Tibial nerve (tissue), 4 donors: ENCODE data around the gene ZC3H12C. TPM values are rescaled to one million over a fixed set of nuclear protein-coding genes. Genes with fewer than 3 reads are reported as not detected.

Experiments
- DNase-seq, 2 donors: peaks; one replicate each; pipeline ENCODE4 v3.0.0-alpha.2; 2019; ENCODE audit warnings: low spot score in 2 of 2
- H3K27ac ChIP-seq, 4 donors: fragments of 200-600 bp; sonication (generic) in 3 of 4; one replicate each; pipeline ENCODE4 v1.5.1; 2017 to 2019; ENCODE audit warnings: mild to moderate bottlenecking in 1 of 4
- H3K27me3 ChIP-seq, 2 donors: fragments of 200-600 bp; sonication (generic) in 1 of 2; one replicate each; pipeline versions ENCODE4 v1.5.1 to v1.6.0; 2017 to 2019
- H3K36me3 ChIP-seq, 3 donors: fragments of 200-600 bp; sonication (generic); one replicate each; pipeline ENCODE4 v1.5.1; 2018 to 2019
- H3K4me1 ChIP-seq, 4 donors: fragments of 200-600 bp; sonication (generic) in 3 of 4; one replicate each; pipeline ENCODE4 v1.5.1; 2017 to 2019
- H3K4me3 ChIP-seq, 4 donors: fragments of 200-600 bp; sonication (generic) in 3 of 4; one replicate each; pipeline ENCODE4 v1.5.1; 2017 to 2019; ENCODE audit warnings: mild to moderate bottlenecking in 1 of 4, moderate library complexity in 1 of 4
- H3K9me3 ChIP-seq, 4 donors: fragments of 200-600 bp; sonication (generic) in 3 of 4; one replicate each; pipeline ENCODE4 v1.5.1; 2017 to 2019
- EP300 ChIP-seq, 2 donors: sonication (generic); formaldehyde crosslinking; IDR thresholded peaks; one replicate each; pipeline ENCODE4 v1.6.1; 2017; ENCODE audit warnings: antibody characterized with exemption in 2 of 2, mild to moderate bottlenecking in 1 of 2
- POLR2A ChIP-seq, 2 donors: fragments of 450-650 bp; IDR thresholded peaks; one replicate each; pipeline ENCODE4 v1.6.1; 2017; ENCODE audit warnings: antibody characterized with exemption in 2 of 2, mild to moderate bottlenecking in 2 of 2, moderate library complexity in 2 of 2
- WGBS, 2 donors: methylation state at CpG; one replicate each; pipeline ENCODE4 v1.1.5; 2018; 5-methylcytosine and 5-hydroxymethylcytosine counted together
- total RNA-seq, 4 donors: library from RNA; depleted of rRNA; stranded (reverse); fragments of >200 nt; gene quantifications; one replicate each; pipeline ENCODE4 v1.1.0, GENCODE V29; 2016
- TF ChIP-seq, protein P1 (sequence below), 5 experiments: fragments of 200-600 bp in 3 of 5; fragments of 450-650 bp in 2 of 5; sonication (generic) in 3 of 5; IDR thresholded peaks; one replicate each; pipeline ENCODE4 v1.5.1; 2016 to 2019; ENCODE audit warnings: antibody characterized with exemption in 5 of 5, mild to moderate bottlenecking in 3 of 5, moderate library complexity in 2 of 5

The ZC3H12C gene
- total RNA-seq, 4 donors from 2014 or later, result 15.9 to 26.0 (median 19.4) TPM

- WGBS, 2 donors, result 81 to 86% methylated on average over 5 of the region's 5 CpGs
Observed at GRCh38 chr11:110097459-110098012, 4.3 kb downstream of the ZC3H12C start.

GRCh38 chr11:110098645-110099044 lies 5.5 kb downstream of the ZC3H12C start:
- WGBS, 2 donors, result 48 to 62% methylated on average over 1 of the region's 1 CpG

More at GRCh38 chr11:110097459-110098012, 4.3 kb downstream of the ZC3H12C start:
- Histone ChIP-seq H3K9me3 (no peaks in the 10 kb centered on the region), H3K27me3 (no peaks in the 10 kb centered on the region), H3K4me1 (peaks cover 0 to 59% (median 13%) of the 10 kb centered on the region in 4 donors), H3K4me3 (no peak overlapping the region), H3K36me3 (peaks cover 0 to 8% (median 0%) of the 10 kb centered on the region in 3 donors), H3K27ac (peak overlapping the region in 2 of 4 donors; percentile 41 to 99)
- no peak for DNase-seq
- TF ChIP-seq POLR2A (IDR thresholded peaks at IDR 0.05), result no peak
- TF ChIP-seq, protein P1, sequence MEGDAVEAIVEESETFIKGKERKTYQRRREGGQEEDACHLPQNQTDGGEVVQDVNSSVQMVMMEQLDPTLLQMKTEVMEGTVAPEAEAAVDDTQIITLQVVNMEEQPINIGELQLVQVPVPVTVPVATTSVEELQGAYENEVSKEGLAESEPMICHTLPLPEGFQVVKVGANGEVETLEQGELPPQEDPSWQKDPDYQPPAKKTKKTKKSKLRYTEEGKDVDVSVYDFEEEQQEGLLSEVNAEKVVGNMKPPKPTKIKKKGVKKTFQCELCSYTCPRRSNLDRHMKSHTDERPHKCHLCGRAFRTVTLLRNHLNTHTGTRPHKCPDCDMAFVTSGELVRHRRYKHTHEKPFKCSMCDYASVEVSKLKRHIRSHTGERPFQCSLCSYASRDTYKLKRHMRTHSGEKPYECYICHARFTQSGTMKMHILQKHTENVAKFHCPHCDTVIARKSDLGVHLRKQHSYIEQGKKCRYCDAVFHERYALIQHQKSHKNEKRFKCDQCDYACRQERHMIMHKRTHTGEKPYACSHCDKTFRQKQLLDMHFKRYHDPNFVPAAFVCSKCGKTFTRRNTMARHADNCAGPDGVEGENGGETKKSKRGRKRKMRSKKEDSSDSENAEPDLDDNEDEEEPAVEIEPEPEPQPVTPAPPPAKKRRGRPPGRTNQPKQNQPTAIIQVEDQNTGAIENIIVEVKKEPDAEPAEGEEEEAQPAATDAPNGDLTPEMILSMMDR (IDR thresholded peaks at IDR 0.05), result no peak
- TF ChIP-seq EP300 (IDR thresholded peaks at IDR 0.05), result no peak

GRCh38 chr11:110100476-110101240 lies 7.5 kb downstream of the ZC3H12C start:
- H3K9me3 ChIP-seq, result no peaks in the 10 kb centered on the region
- WGBS, 2 donors, result 44 to 45% methylated on average over 7 of the region's 7 CpGs
- TF ChIP-seq EP300 (IDR thresholded peaks at IDR 0.05) (no peak), POLR2A (IDR thresholded peaks at IDR 0.05) (no peak)
- TF ChIP-seq, protein P1 (IDR thresholded peaks at IDR 0.05), result no peak
- peaks cover 0 to 10% (median 0%) of the 10 kb centered on the region in 3 donors for H3K36me3 ChIP-seq
- H3K4me1 ChIP-seq, result peaks cover 0 to 44% (median 9%) of the 10 kb centered on the region in 4 donors
- DNase-seq, result no peak
- no peaks in the 10 kb centered on the region for H3K27me3 ChIP-seq
- H3K4me3 ChIP-seq, result no peak overlapping the region
- peak overlapping the region in 3 of 4 donors; percentile 35 to 71 (median 59) for H3K27ac ChIP-seq

More at GRCh38 chr11:110098645-110099044, 5.5 kb downstream of the ZC3H12C start:
- no peak for DNase-seq
- Histone ChIP-seq H3K27me3 (no peaks in the 10 kb centered on the region), H3K9me3 (no peaks in the 10 kb centered on the region), H3K36me3 (peaks cover 0 to 10% (median 0%) of the 10 kb centered on the region in 3 donors), H3K27ac (peak overlapping the region in 1 of 4 donors; percentile 41), H3K4me1 (peaks cover 0 to 59% (median 13%) of the 10 kb centered on the region in 4 donors), H3K4me3 (no peak overlapping the region)
- no peak for TF ChIP-seq EP300 (IDR thresholded peaks at IDR 0.05)
- TF ChIP-seq, protein P1 (IDR thresholded peaks at IDR 0.05), result no peak
- no peak for TF ChIP-seq POLR2A (IDR thresholded peaks at IDR 0.05)

DNA sequence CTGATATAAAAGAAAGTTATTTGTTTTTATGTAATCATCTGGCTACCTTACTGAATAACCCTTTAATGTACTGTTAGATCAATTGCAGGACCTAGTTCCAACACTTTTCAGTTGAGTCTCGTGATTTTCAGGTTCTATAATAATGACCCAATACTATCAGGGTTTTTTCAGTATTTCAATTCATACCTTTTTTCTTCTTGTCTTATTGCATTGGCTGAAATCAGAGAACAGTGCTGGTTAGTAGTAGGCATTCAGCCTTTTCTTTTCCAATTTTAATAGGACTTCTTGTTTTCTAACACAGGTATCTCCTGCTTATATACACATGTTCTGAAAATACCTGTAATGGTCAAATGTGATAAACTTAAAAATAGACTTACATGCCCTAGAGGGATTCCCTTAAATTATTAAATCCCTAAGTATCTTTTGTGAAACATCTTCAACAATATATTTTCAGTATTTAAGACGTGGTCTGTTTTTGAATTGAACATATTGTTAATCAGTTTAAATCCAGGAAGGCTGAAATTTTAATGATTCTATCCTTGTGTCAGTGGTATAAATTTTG lies 13.6 kb downstream of the ZC3H12C start:
- no peaks in the 10 kb centered on the region for H3K27me3 ChIP-seq
- WGBS, 2 donors, result 92 to 98% methylated on average over 2 of the region's 2 CpGs
- H3K4me3 ChIP-seq, result no peak overlapping the region
- DNase-seq, result no peak
- TF ChIP-seq EP300 (IDR thresholded peaks at IDR 0.05) (no peak), POLR2A (IDR thresholded peaks at IDR 0.05) (no peak)
- TF ChIP-seq, protein P1 (IDR thresholded peaks at IDR 0.05), result no peak
- H3K4me1 ChIP-seq, result no peaks in the 10 kb centered on the region
- H3K27ac ChIP-seq, result no peak overlapping the region
- H3K36me3 ChIP-seq, result peaks cover 0 to 12% (median 0%) of the 10 kb centered on the region in 3 donors
- H3K9me3 ChIP-seq, result peaks cover 0 to 13% (median 2%) of the 10 kb centered on the region in 4 donors
